Measurements from ENCODE around the gene CNNM2. TPM values are rescaled to one million over a fixed set of nuclear protein-coding genes. Genes with fewer than 3 reads are reported as not detected.
"Not testable (repeated sequence)": the region's sequence is repeated elsewhere in the genome, so short reads cannot be mapped to it uniquely, and the experiment has no call there.

CNNM2 gene
- total and polyA plus RNA-seq, 11 donors = 1.3 to 6.3 (median 3.4) TPM

DNA sequence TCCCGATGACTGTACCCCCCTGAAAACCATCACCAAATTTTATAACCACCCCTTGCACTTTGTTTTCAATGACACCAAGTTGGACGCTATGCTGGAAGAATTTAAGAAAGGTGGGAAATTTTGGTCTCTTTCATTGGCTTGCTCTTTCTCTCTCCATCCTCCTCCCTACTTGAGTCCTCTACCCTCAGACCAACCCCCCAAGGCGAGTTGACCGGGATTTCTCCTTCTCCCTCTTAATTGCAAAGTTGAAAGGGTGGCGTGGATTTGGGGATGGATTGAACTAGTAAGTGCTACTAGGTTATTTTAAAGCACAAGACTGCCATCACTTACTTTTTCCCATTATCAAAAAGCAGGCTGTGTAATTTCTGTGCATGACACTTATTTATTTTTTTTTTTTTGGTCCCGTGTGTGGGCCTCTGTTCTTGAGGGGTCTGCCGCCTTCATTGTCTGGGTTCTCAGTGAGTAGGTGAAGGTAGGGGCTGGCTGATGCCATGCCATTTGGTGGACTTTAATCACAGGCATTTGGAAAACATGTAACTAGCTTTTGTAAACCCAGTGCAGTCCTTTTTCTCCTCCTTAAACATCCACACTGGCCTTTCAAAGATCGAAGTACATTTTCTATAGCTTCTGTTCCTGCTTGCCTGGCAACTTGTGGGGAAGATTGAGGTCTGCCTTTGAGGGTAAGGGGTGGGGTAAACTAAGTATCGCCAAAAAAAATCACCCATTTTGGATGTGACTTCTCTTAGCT, 2.1 kb downstream of the CNNM2 start:
- no peaks in the 10 kb centered on the region for H3K9me3 ChIP-seq
- intact Hi-C loops (cut with DNase I) = loop anchor here in 8 of 10 donors (2.0 to 10.0 kb wide), 7 partner anchors 132 to 415 kb away; partner anchors contain the start of genes NT5C2 (in 1 of the 8) and RPEL1 (in 1 of the 8)
- H3K27ac ChIP-seq = no peak overlapping the region
- no peaks in the 10 kb centered on the region for H3K27me3 ChIP-seq
- peak overlapping the region in 10 of 12 donors; percentile 70 to 95 (median 86) for H3K4me3 ChIP-seq
- TF ChIP-seq, protein P1, sequence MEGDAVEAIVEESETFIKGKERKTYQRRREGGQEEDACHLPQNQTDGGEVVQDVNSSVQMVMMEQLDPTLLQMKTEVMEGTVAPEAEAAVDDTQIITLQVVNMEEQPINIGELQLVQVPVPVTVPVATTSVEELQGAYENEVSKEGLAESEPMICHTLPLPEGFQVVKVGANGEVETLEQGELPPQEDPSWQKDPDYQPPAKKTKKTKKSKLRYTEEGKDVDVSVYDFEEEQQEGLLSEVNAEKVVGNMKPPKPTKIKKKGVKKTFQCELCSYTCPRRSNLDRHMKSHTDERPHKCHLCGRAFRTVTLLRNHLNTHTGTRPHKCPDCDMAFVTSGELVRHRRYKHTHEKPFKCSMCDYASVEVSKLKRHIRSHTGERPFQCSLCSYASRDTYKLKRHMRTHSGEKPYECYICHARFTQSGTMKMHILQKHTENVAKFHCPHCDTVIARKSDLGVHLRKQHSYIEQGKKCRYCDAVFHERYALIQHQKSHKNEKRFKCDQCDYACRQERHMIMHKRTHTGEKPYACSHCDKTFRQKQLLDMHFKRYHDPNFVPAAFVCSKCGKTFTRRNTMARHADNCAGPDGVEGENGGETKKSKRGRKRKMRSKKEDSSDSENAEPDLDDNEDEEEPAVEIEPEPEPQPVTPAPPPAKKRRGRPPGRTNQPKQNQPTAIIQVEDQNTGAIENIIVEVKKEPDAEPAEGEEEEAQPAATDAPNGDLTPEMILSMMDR (IDR thresholded peaks at IDR 0.05) = no peak
- no peak for TF ChIP-seq POLR2A (IDR thresholded peaks at IDR 0.05)
- ATAC-seq (no peak), DNase-seq (no peak)
- peaks cover 0 to 50% (median 33%) of the 10 kb centered on the region in 12 donors for H3K4me1 ChIP-seq
- WGBS, 4 donors = 49 to 52% (median 50%) methylated on average over 9 of the region's 9 CpGs
- no peaks in the 10 kb centered on the region for H3K36me3 ChIP-seq

DNA sequence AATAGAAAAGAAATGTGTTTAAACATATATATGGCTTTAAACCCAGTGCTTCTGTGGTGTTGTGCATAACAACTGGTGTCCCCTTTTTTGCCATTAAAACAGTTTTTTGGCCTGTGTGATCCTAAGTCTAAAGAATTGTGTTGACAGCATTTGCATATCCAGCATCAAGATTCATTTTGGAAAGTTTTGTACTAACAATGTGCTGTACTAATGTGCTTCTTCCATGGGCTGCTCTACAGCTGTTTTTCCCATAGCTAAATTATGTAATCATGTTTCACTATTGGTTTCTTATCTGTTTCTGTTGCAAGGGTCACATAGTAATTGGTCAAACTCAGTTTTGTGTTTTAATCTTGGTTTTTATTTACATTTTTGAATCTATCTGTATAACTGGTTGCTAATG, 5.5 kb downstream of the CNNM2 start:
- no peak for TF ChIP-seq POLR2A (IDR thresholded peaks at IDR 0.05)
- TF ChIP-seq, protein P1 (IDR thresholded peaks at IDR 0.05) = no peak
- Histone ChIP-seq H3K9me3 (no peaks in the 10 kb centered on the region), H3K27me3 (no peaks in the 10 kb centered on the region), H3K27ac (no peak overlapping the region), H3K36me3 (peaks cover 0 to 13% (median 0%) of the 10 kb centered on the region in 9 donors), H3K4me1 (peaks cover 0 to 45% (median 28%) of the 10 kb centered on the region in 12 donors), H3K4me3 (no peak overlapping the region)
- DNase-seq = no peak
- ATAC-seq = no peak
- intact Hi-C loops (cut with DNase I) = loop anchor here in 1 of 10 donors (5.0 kb wide), 1 partner anchor 129 kb away; no protein-coding TSS in a partner anchor

DNA sequence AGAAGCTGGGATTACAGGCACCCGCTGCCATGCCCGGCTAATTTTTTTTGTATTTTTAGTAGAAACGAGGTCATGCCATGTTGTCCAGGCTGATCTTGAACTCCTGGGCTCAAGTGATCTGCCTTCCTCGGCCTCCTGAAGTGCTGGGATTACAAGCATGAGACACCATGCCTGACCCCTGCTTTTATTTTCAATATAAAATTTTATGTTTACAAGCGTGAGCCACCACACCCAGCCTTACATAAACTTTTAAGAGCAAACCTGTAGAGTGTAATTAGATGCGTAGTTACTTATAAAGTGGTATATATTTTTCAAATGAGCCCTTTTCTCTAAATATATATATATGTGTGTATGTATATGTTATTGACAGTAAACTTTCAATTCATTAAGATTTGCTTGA, 8.7 kb downstream of the CNNM2 start:
- intact Hi-C loops (cut with DNase I) = no loop called here
- 91 to 95% (median 93%) methylated on average over 6 of the region's 6 CpGs for WGBS, 4 donors
- Histone ChIP-seq H3K4me1 (peaks cover 0 to 20% (median 4%) of the 10 kb centered on the region in 12 donors), H3K27ac (no peak overlapping the region), H3K27me3 (no peaks in the 10 kb centered on the region), H3K4me3 (no peak overlapping the region), H3K36me3 (peaks cover 0 to 13% (median 0%) of the 10 kb centered on the region in 9 donors), H3K9me3 (peaks cover 0 to 1% (median 0%) of the 10 kb centered on the region in 12 donors)
- TF ChIP-seq, protein P1 (IDR thresholded peaks at IDR 0.05) = no peak
- TF ChIP-seq POLR2A (IDR thresholded peaks at IDR 0.05) = no peak
- no peak for DNase-seq
- no peak for ATAC-seq

DNA sequence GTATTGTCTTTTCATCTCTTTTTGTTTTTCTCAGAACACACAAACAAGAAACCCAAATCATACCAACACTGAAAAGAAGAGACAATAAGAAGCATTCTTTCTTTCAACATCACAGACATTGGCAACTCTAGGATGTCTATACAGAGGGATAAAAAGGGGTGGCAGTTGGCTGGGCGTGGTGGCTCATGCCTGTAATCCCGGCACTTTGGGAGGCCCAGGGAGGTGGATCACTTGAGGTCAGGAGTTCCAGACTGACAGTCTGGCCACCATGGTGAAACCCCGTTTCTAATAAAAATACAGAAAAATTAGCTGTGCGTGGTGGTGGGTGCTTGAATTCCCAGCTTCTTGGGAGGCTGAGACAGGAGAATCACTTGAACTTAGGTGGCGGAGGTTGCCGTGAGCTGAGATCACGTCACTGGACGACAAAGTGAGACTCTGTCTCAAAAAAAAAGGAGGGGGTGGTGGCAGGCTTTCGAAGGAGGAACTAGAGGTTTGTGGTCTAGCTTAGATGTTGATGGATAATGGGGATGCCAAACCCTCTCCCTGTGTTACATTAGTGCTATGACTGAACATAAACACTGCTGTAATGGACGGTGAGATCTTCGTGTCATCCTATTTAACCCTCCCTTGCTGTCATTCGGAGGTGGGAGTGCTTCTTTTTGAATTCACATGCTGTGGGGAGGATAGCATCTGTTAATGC, 9.4 kb downstream of the CNNM2 start:
- Histone ChIP-seq H3K36me3 (peaks cover 0 to 13% (median 0%) of the 10 kb centered on the region in 9 donors), H3K27me3 (no peaks in the 10 kb centered on the region), H3K27ac (no peak overlapping the region), H3K9me3 (peaks cover 0 to 7% (median 0%) of the 10 kb centered on the region in 12 donors), H3K4me1 (peaks cover 0 to 15% (median 3%) of the 10 kb centered on the region in 12 donors), H3K4me3 (no peak overlapping the region)
- no peak for ATAC-seq
- WGBS, 4 donors = 83 to 92% (median 89%) methylated on average over 12 of the region's 12 CpGs
- intact Hi-C loops (cut with DNase I) = no loop called here
- no peak for TF ChIP-seq POLR2A (IDR thresholded peaks at IDR 0.05)
- TF ChIP-seq, protein P1 (IDR thresholded peaks at IDR 0.05) = no peak
- DNase-seq = no peak

DNA sequence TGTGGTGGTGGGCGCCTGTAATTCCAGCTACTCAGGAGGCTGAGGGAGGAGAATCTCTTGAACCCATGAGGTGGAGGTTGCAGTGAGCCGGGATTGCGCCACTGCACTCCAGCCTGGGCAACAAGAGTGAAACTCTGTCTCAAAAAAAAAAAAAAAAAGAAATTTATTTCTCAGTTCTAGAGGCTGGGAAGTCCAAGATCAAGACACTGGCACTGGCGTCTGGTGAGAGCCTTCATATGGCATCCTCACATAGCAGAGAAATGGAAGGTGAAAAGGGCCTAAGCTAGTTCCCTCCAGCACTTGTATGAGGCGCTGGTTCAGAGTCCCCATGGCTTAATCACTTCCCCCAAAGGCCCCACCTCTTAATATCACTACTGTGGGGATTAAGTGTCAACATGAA, 10.3 kb downstream of the CNNM2 start:
- ATAC-seq = not testable (repeated sequence)

More for the DNA sequence above, 10.3 kb downstream of the CNNM2 start:
- peaks cover 0 to 13% (median 0%) of the 10 kb centered on the region in 9 donors for H3K36me3 ChIP-seq
- H3K27ac ChIP-seq; H3K27me3 ChIP-seq; DNase-seq; intact Hi-C loops (cut with DNase I); H3K4me1 ChIP-seq; H3K9me3 ChIP-seq; H3K4me3 ChIP-seq: not testable (repeated sequence)
- WGBS, 4 donors = 95 to 98% (median 96%) methylated on average over 5 of the region's 5 CpGs

All from heart left ventricle (tissue), 16 donors.